Measurements from ENCODE around the gene BNIP5.

DNA sequence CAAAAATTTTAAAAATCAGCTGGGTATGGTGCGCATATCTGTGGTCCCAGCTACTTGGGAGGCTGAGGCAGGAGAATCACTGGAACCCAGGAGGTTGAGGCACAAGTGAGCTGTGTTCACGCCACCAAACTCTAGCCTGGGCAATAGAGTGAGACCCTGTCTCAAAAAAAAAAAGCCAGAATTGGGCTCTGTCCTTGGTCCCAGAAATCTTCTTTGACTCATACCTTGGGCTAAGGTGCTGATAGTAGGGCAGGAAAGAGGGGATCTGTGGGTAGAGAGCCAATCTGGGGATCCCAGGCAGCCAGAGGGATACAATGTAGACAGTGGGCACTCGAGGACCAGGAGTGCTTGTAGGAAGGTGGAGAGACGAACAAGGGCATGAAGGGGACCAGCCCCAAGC, 37.5 kb upstream of the BNIP5 start:
- TF ChIP-seq, protein P1, sequence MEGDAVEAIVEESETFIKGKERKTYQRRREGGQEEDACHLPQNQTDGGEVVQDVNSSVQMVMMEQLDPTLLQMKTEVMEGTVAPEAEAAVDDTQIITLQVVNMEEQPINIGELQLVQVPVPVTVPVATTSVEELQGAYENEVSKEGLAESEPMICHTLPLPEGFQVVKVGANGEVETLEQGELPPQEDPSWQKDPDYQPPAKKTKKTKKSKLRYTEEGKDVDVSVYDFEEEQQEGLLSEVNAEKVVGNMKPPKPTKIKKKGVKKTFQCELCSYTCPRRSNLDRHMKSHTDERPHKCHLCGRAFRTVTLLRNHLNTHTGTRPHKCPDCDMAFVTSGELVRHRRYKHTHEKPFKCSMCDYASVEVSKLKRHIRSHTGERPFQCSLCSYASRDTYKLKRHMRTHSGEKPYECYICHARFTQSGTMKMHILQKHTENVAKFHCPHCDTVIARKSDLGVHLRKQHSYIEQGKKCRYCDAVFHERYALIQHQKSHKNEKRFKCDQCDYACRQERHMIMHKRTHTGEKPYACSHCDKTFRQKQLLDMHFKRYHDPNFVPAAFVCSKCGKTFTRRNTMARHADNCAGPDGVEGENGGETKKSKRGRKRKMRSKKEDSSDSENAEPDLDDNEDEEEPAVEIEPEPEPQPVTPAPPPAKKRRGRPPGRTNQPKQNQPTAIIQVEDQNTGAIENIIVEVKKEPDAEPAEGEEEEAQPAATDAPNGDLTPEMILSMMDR (conservative IDR thresholded peaks at IDR 0.05; ENCODE audit: low read length): no peak
- TF ChIP-seq EZH2phosphoT487 (IDR thresholded peaks at IDR 0.05; ENCODE audit: borderline replicate concordance): no peak
